OCI-LY3 (cell line): ENCODE results near the gene SELENOM.
"Not testable (repeated sequence)": the region's sequence is repeated elsewhere in the genome, so short reads cannot be mapped to it uniquely, and the experiment has no call there.

Experiments
- H2AFZ ChIP-seq: fragments of 200-600, 300-600 bp; shearing (Covaris generic); 2 replicates; pipeline ENCODE4 v1.6.0; 2014; ENCODE audit warnings: antibody characterized with exemption, low read depth, low read length
- H3K27ac ChIP-seq: fragments of 200-600, 300-600 bp; sonication (generic); 2 replicates; pipeline ENCODE4 v1.5.1; 2014; ENCODE audit warnings: mild to moderate bottlenecking, low read length, moderate library complexity, mixed read lengths
- H3K27me3 ChIP-seq: fragments of 200-600, 300-600 bp; sonication (generic); 2 replicates; pipeline ENCODE4 v1.6.1; 2014; ENCODE audit warnings: low read depth, low read length, mixed read lengths
- H3K36me3 ChIP-seq: fragments of 200-600, 300-600 bp; sonication (generic); replicated peaks from 2 replicates; pipeline ENCODE3; 2014; ENCODE audit warnings: low read depth, low read length, mixed read lengths
- H3K4me1 ChIP-seq: fragments of 300-600, 200-600 bp; sonication (generic); 2 replicates; pipeline ENCODE4 v1.6.1; 2014; ENCODE audit warnings: low read length, mixed read lengths
- H3K4me2 ChIP-seq: fragments of 200-600, 300-600 bp; sonication (generic); 2 replicates; pipeline ENCODE4 v1.6.1; 2014; ENCODE audit warnings: low read length, mixed read lengths
- H3K4me3 ChIP-seq: fragments of 300-600, 200-600 bp; sonication (generic); 2 replicates; pipeline ENCODE4 v1.5.1; 2014; ENCODE audit warnings: antibody characterized with exemption, mild to moderate bottlenecking, low read length, moderate library complexity
- H3K79me2 ChIP-seq: fragments of 300-600, 200-600 bp; shearing (Covaris generic); 2 replicates; pipeline ENCODE4 v1.6.1; 2014; ENCODE audit warnings: mild to moderate bottlenecking, low read length, mixed read lengths
- H3K9ac ChIP-seq: fragments of 300-600, 200-600 bp; shearing (Covaris generic); 2 replicates; pipeline ENCODE4 v1.6.0; 2014; ENCODE audit warnings: mild to moderate bottlenecking, low read length, moderate library complexity
- H3K9me3 ChIP-seq: fragments of 200-600, 300-600 bp; shearing (Covaris generic); 2 replicates; pipeline ENCODE4 v1.6.1; 2014; ENCODE audit warnings: low read length, mixed read lengths; ENCODE audit not compliant: insufficient read depth
- H4K20me1 ChIP-seq: fragments of 200-600, 300-600 bp; sonication (generic); 2 replicates; pipeline ENCODE4 v1.6.1; 2016; ENCODE audit warnings: low read length, mixed read lengths; ENCODE audit not compliant: insufficient read depth
- CTCF ChIP-seq: fragments of 200-600, 300-600 bp; sonication (generic); IDR thresholded peaks from 2 replicates; pipeline ENCODE4 v1.5.1; 2014; ENCODE audit warnings: antibody characterized with exemption, low read length, low read depth
- EZH2phosphoT487 ChIP-seq: fragments of 200-600 bp; shearing (Covaris generic); IDR thresholded peaks from 2 replicates; pipeline ENCODE4 v1.6.1; 2018; ENCODE audit warnings: antibody characterized with exemption, mixed run types, low read depth

The SELENOM gene

GRCh38 chr22:31120230-31120629, 12.9 kb upstream of the SELENOM start:
- no peak for TF ChIP-seq CTCF
- no peak for TF ChIP-seq EZH2phosphoT487
- Histone ChIP-seq H3K9ac (no peak overlapping the region), H3K79me2 (no peaks in the 10 kb centered on the region), H3K36me3 (no peaks in the 10 kb centered on the region), H3K4me2 (no peak overlapping the region), H3K4me3 (no peak overlapping the region), H4K20me1 (no peaks in the 10 kb centered on the region), H3K27me3 (no peaks in the 10 kb centered on the region), H3K9me3 (no peaks in the 10 kb centered on the region), H3K4me1 (no peaks in the 10 kb centered on the region), H3K27ac (no peak overlapping the region), H2AFZ (no peak overlapping the region)

- H3K9ac ChIP-seq = no peak overlapping the region
- no peak for TF ChIP-seq EZH2phosphoT487
- no peak for TF ChIP-seq CTCF
- H3K79me2 ChIP-seq = no peaks in the 10 kb centered on the region
- H4K20me1 ChIP-seq = no peaks in the 10 kb centered on the region
- H3K36me3 ChIP-seq = no peaks in the 10 kb centered on the region
- no peak overlapping the region for H3K4me2 ChIP-seq
- no peaks in the 10 kb centered on the region for H3K4me1 ChIP-seq
- no peak overlapping the region for H2AFZ ChIP-seq
- no peak overlapping the region for H3K4me3 ChIP-seq
- no peak overlapping the region for H3K27ac ChIP-seq
- no peaks in the 10 kb centered on the region for H3K27me3 ChIP-seq
- no peaks in the 10 kb centered on the region for H3K9me3 ChIP-seq
Observed at GRCh38 chr22:31119026-31119717, 11.8 kb upstream of the SELENOM start.

GRCh38 chr22:31118046-31118820, 10.9 kb upstream of the SELENOM start:
- H3K27ac ChIP-seq = no peak overlapping the region
- no peaks in the 10 kb centered on the region for H3K4me1 ChIP-seq
- H2AFZ ChIP-seq = no peak overlapping the region
- no peak overlapping the region for H3K4me2 ChIP-seq
- H3K36me3 ChIP-seq = no peaks in the 10 kb centered on the region
- no peaks in the 10 kb centered on the region for H3K27me3 ChIP-seq
- no peak overlapping the region for H3K9ac ChIP-seq
- H4K20me1 ChIP-seq = no peaks in the 10 kb centered on the region
- no peak overlapping the region for H3K4me3 ChIP-seq
- TF ChIP-seq EZH2phosphoT487 (no peak), CTCF (no peak)
- no peaks in the 10 kb centered on the region for H3K9me3 ChIP-seq
- no peaks in the 10 kb centered on the region for H3K79me2 ChIP-seq

- H3K79me2 ChIP-seq, H4K20me1 ChIP-seq, H3K4me1 ChIP-seq, H3K4me2 ChIP-seq, H3K36me3 ChIP-seq, H3K4me3 ChIP-seq, H3K27me3 ChIP-seq, H3K9me3 ChIP-seq, H3K9ac ChIP-seq, H3K27ac ChIP-seq, H2AFZ ChIP-seq: not testable (repeated sequence)
Observed at GRCh38 chr22:31112547-31113091, 5.3 kb upstream of the SELENOM start.
